HepG2 (cell line): ENCODE results near the gene MYL6. TPM values are rescaled to one million over a fixed set of nuclear protein-coding genes. Genes with fewer than 3 reads are reported as not detected.

ENCODE experiments used
- ARNTL ChIP-seq: sonication (generic); formaldehyde crosslinking; IDR thresholded peaks from 2 replicates; pipeline ENCODE4 v1.4.0; 2020; ENCODE audit warnings: mild to moderate bottlenecking, missing genetic modification reagents
- BORCS8-MEF2B ChIP-seq: sonication (generic); formaldehyde crosslinking; IDR thresholded peaks from 2 replicates; pipeline ENCODE4 v1.8.0; 2022; ENCODE audit warnings: mild to moderate bottlenecking, missing genetic modification reagents
- CCDC6 ChIP-seq: sonication (generic); formaldehyde crosslinking; IDR thresholded peaks from 2 replicates; pipeline ENCODE4 v1.8.1; 2022; ENCODE audit warnings: mild to moderate bottlenecking, missing genetic modification reagents, moderate library complexity
- FOXM1 ChIP-seq: sonication (generic); formaldehyde crosslinking; IDR thresholded peaks from 2 replicates; pipeline ENCODE4 v1.5.0; 2020; ENCODE audit warnings: missing genetic modification reagents
- GTF3A ChIP-seq: sonication (generic); formaldehyde crosslinking; conservative IDR thresholded peaks from 2 replicates; pipeline ENCODE4 v1.4.0; 2020; ENCODE audit warnings: mild to moderate bottlenecking, missing genetic modification reagents
- HIVEP1 ChIP-seq: sonication (generic); formaldehyde crosslinking; IDR thresholded peaks from 2 replicates; pipeline ENCODE4 v1.4.0; 2020; ENCODE audit warnings: mild to moderate bottlenecking, missing genetic modification reagents
- HOXA9 ChIP-seq: sonication (generic); formaldehyde crosslinking; IDR thresholded peaks from 2 replicates; pipeline ENCODE4 v1.8.1; 2022; ENCODE audit warnings: missing genetic modification reagents, mild to moderate bottlenecking, moderate library complexity, borderline replicate concordance
- MTF2 ChIP-seq: sonication (generic); formaldehyde crosslinking; IDR thresholded peaks from 2 replicates; pipeline ENCODE4 v1.5.0; 2020; ENCODE audit warnings: missing genetic modification reagents, borderline replicate concordance
- SMC3 ChIP-seq: IDR thresholded peaks from 2 replicates; pipeline ENCODE4 v1.6.1; 2011; ENCODE audit warnings: low read length, improper control_type of control experiment
- TAF1 ChIP-seq: sonication (generic); formaldehyde crosslinking; IDR thresholded peaks from 2 replicates; pipeline ENCODE4 v1.4.0; 2020; ENCODE audit warnings: missing genetic modification reagents
- TBX2 ChIP-seq: sonication (generic); formaldehyde crosslinking; IDR thresholded peaks from 2 replicates; pipeline ENCODE4 v1.5.0; 2020; ENCODE audit warnings: missing genetic modification reagents, mild to moderate bottlenecking, borderline replicate concordance
- ZBTB1 ChIP-seq: sonication (generic); formaldehyde crosslinking; IDR thresholded peaks from 2 replicates; pipeline ENCODE4 v1.4.0; 2020; ENCODE audit warnings: missing genetic modification reagents, borderline replicate concordance
- ZBTB20 ChIP-seq: sonication (generic); formaldehyde crosslinking; IDR thresholded peaks from 2 replicates; pipeline ENCODE4 v1.8.1; 2023; ENCODE audit warnings: missing genetic modification reagents, low read depth, mild to moderate bottlenecking, borderline replicate concordance
- ZGPAT ChIP-seq: IDR thresholded peaks from 2 replicates; pipeline ENCODE4 v1.6.1; 2016; ENCODE audit warnings: mild to moderate bottlenecking
- ZNF20 ChIP-seq: sonication (generic); formaldehyde crosslinking; IDR thresholded peaks from 2 replicates; pipeline ENCODE4 v1.4.0; 2020; ENCODE audit warnings: mild to moderate bottlenecking, moderate library complexity, missing genetic modification reagents
- ZNF234 ChIP-seq: sonication (generic); formaldehyde crosslinking; conservative IDR thresholded peaks from 2 replicates; pipeline ENCODE4 v1.5.1; 2020; ENCODE audit warnings: mild to moderate bottlenecking, missing genetic modification reagents
- ZNF260 ChIP-seq: sonication (generic); formaldehyde crosslinking; IDR thresholded peaks from 2 replicates; pipeline ENCODE4 v1.4.0; 2020; ENCODE audit warnings: missing genetic modification reagents, low read depth, mild to moderate bottlenecking, borderline replicate concordance
- ZNF597 ChIP-seq: sonication (generic); formaldehyde crosslinking; IDR thresholded peaks from 2 replicates; pipeline ENCODE4 v1.5.0; 2020; ENCODE audit warnings: missing genetic modification reagents
- ZNF740 ChIP-seq: sonication (generic); formaldehyde crosslinking; IDR thresholded peaks from 2 replicates; pipeline ENCODE4 v1.4.0; 2020; ENCODE audit warnings: missing genetic modification reagents
- polyA plus RNA-seq, 8 experiments: library from polyadenylated mRNA; depleted of rRNA in 3 of 8; stranded (reverse) in 7 of 8; unstranded in 1 of 8; fragments of >200 nt; fragmentation: Illumina TruSeq in 4 of 8; extraction: Trizol in 4 of 8; gene quantifications; 2 replicates each; pipeline versions ENCODE4 v1.2.1 to v1.2.3, GENCODE V29; 2011 to 2016; ENCODE audit warnings: low read depth in 4 of 8, missing spikeins in 1 of 8, mixed read lengths in 1 of 8; ENCODE audit not compliant: insufficient read depth in 1 of 8
- total RNA-seq, 5 experiments: library from RNA; depleted of rRNA; stranded (reverse); fragments of >200 nt; fragmentation: Illumina TruSeq; extraction: Trizol; gene quantifications; 2 replicates each; pipeline ENCODE4 v1.2.3, GENCODE V29; 2016; ENCODE audit warnings: low read depth in 1 of 5
- TF ChIP-seq, protein P1 (sequence below): sonication (generic); formaldehyde crosslinking; IDR thresholded peaks from 2 replicates; pipeline ENCODE4 v1.4.0; 2020; ENCODE audit warnings: low read depth, missing genetic modification reagents
- TF ChIP-seq, protein P2 (sequence below): sonication (generic); formaldehyde crosslinking; IDR thresholded peaks from 2 replicates; pipeline ENCODE4 v1.4.0; 2020; ENCODE audit warnings: missing genetic modification reagents, borderline replicate concordance

Gene MYL6
- total and polyA plus RNA-seq, 2 of the 13 experiments (the other 11 are each of a cell fraction or from before 2014, with no cell fraction given): 1,127 to 1,192 TPM

DNA sequence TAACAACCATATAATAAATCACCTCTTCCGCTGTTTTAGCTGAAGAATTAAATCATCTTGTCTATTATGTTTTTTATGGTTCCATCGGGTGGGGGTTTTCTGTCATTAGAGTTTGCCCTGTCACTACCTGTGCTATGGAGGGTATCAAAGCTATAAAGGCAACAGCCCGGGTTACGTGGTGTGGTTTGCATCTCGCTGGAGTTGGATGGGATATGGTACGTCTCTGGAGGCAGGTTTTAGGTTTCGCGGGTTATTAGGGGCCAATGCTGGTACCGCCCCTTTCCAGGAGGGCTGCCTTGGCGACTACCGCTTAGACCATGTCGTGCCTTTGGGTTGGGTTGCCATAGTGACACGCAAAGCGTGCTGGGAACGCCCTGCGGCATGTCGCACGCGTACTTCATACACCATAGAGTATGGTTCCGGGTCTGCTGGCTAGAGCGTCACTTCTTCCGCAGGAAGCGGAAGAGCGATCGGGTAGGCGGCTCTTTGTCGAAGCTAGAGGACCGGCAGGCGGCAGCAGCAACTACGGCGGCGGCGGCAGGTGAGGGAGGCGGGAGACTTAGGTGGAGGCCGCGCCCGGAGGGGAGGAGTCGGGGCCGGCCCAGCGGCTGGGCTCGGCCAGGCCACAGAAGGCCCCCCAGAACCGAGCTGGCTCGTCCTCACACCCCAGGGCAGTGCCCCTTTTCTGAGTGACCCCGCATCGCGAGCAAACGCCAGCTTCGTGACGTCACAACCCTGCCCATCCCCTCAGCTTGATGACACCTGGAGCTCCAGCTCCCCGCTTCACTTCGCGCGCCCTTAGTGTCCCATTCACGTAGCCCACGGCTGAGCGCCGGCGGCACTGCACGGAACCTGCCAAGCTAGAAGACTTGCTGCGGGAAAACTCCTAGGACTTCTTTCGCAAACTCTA, 40.1 kb upstream of the MYL6 start, which contains the start of gene ZC3H10 (continued):
- TF ChIP-seq, protein P1, sequence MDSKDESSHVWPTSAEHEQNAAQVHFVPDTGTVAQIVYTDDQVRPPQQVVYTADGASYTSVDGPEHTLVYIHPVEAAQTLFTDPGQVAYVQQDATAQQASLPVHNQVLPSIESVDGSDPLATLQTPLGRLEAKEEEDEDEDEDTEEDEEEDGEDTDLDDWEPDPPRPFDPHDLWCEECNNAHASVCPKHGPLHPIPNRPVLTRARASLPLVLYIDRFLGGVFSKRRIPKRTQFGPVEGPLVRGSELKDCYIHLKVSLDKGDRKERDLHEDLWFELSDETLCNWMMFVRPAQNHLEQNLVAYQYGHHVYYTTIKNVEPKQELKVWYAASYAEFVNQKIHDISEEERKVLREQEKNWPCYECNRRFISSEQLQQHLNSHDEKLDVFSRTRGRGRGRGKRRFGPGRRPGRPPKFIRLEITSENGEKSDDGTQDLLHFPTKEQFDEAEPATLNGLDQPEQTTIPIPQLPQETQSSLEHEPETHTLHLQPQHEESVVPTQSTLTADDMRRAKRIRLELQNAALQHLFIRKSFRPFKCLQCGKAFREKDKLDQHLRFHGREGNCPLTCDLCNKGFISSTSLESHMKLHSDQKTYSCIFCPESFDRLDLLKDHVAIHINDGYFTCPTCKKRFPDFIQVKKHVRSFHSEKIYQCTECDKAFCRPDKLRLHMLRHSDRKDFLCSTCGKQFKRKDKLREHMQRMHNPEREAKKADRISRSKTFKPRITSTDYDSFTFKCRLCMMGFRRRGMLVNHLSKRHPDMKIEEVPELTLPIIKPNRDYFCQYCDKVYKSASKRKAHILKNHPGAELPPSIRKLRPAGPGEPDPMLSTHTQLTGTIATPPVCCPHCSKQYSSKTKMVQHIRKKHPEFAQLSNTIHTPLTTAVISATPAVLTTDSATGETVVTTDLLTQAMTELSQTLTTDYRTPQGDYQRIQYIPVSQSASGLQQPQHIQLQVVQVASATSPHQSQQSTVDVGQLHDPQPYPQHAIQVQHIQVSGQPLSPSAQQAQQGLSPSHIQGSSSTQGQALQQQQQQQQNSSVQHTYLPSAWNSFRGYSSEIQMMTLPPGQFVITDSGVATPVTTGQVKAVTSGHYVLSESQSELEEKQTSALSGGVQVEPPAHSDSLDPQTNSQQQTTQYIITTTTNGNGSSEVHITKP: peak; percentile 60; the same call in 1 of the 2 replicates
- TF ChIP-seq ZNF260 (CRISPR knock-in tag) (no peak), MTF2 (CRISPR knock-in tag) (no peak), FOXM1 (CRISPR knock-in tag) (no peak), HIVEP1 (peak; percentile 83), CCDC6 (CRISPR knock-in tag) (peak; percentile 94; the same call in 1 of the 2 replicates), ZBTB20 (CRISPR knock-in tag) (peak; percentile 76), ZNF234 (CRISPR knock-in tag) (no peak), BORCS8-MEF2B (CRISPR knock-in tag) (peak; percentile 95), ARNTL (CRISPR knock-in tag) (peak; percentile 63; the same call in 1 of the 2 replicates), SMC3 (no peak), HOXA9 (no peak), ZNF20 (CRISPR knock-in tag) (no peak), ZBTB1 (CRISPR knock-in tag) (no peak), GTF3A (CRISPR knock-in tag) (no peak), ZNF740 (CRISPR knock-in tag) (no peak), TAF1 (peak; percentile 77; the same call in 1 of the 2 replicates), ZGPAT (CRISPR knock-in tag) (peak; percentile 90), ZNF597 (CRISPR knock-in tag) (no peak), TBX2 (CRISPR knock-in tag) (peak; percentile 89)
- TF ChIP-seq, protein P2, sequence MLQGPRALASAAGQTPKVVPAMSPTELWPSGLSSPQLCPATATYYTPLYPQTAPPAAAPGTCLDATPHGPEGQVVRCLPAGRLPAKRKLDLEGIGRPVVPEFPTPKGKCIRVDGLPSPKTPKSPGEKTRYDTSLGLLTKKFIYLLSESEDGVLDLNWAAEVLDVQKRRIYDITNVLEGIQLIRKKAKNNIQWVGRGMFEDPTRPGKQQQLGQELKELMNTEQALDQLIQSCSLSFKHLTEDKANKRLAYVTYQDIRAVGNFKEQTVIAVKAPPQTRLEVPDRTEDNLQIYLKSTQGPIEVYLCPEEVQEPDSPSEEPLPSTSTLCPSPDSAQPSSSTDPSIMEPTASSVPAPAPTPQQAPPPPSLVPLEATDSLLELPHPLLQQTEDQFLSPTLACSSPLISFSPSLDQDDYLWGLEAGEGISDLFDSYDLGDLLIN (CRISPR knock-in tag): 0 out of 2 replicates have a peak, but pooled peaks have one; percentile 43
